Measurements from ENCODE around the gene WNT5A.

The WNT5A gene

GRCh38 chr3:55442861-55443260, 44.2 kb downstream of the WNT5A start:
- no peak for DNase-seq

GRCh38 chr3:55441499-55441898, 45.6 kb downstream of the WNT5A start:
- DNase-seq = no peak

- DNase-seq = no peak
Measured at GRCh38 chr3:55440104-55440708, 46.9 kb downstream of the WNT5A start.

- no peak for DNase-seq
Measured at GRCh38 chr3:55439657-55440056, 47.4 kb downstream of the WNT5A start.

- no peak for DNase-seq
Measured at GRCh38 chr3:55436644-55437043, 50.5 kb downstream of the WNT5A start.

- no peak for DNase-seq
Measured at GRCh38 chr3:55435491-55435890, 51.6 kb downstream of the WNT5A start.

- no peak for DNase-seq
Measured at GRCh38 chr3:55434789-55435188, 52.3 kb downstream of the WNT5A start.

GRCh38 chr3:55431041-55431440, 56.1 kb downstream of the WNT5A start:
- no peak for DNase-seq

- no peak for DNase-seq
Measured at GRCh38 chr3:55427739-55428138, 59.4 kb downstream of the WNT5A start.

GRCh38 chr3:55426486-55426885, 60.6 kb downstream of the WNT5A start:
- DNase-seq = no peak

GRCh38 chr3:55423782-55424181, 63.3 kb downstream of the WNT5A start:
- DNase-seq = no peak

GRCh38 chr3:55417211-55417610, 69.9 kb downstream of the WNT5A start:
- DNase-seq = no peak

GRCh38 chr3:55416331-55416821, 70.7 kb downstream of the WNT5A start:
- no peak for DNase-seq

All from CD4-positive, alpha-beta T cell treated with Interleukin-4 for 1 hour (primary cell).